Colonic mucosa (tissue), 4 donors: ENCODE measurements around the gene FAT4. TPM values are rescaled to one million over a fixed set of nuclear protein-coding genes. Genes with fewer than 3 reads are reported as not detected.

Experiments used
- DNase-seq: peaks from one replicate; pipeline ENCODE4 v3.0.0-alpha.2; 2020
- H3K27ac ChIP-seq: fragments of 200-600 bp; one replicate; pipeline ENCODE4 v1.8.0; 2021
- H3K27me3 ChIP-seq: fragments of 200-600 bp; one replicate; pipeline ENCODE4 v1.8.0; 2021
- H3K36me3 ChIP-seq: fragments of 200-600 bp; one replicate; pipeline ENCODE4 v1.8.0; 2021
- H3K4me1 ChIP-seq: fragments of 200-600 bp; one replicate; pipeline ENCODE4 v1.8.0; 2021; ENCODE audit warnings: mild to moderate bottlenecking
- H3K4me3 ChIP-seq: fragments of 200-600 bp; one replicate; pipeline ENCODE4 v1.8.0; 2021
- H3K9ac ChIP-seq, 2 donors: one replicate each; pipeline ENCODE4 v1.7.0; 2013; ENCODE audit warnings: control low read depth in 2 of 2, low read depth in 2 of 2, low read length in 2 of 2
- H3K9me3 ChIP-seq: fragments of 200-600 bp; one replicate; pipeline ENCODE4 v1.8.0; 2021
- CTCF ChIP-seq: fragments of 200-600 bp; IDR thresholded peaks from one replicate; pipeline ENCODE4 v1.8.0; 2022; ENCODE audit warnings: antibody characterized with exemption, mild to moderate bottlenecking
- intact Hi-C: fragments of 100-400 bp; cut with DNase I; formaldehyde crosslinking; loops from one replicate; pipeline ENCODE4 v1.14.1; 2022
- total RNA-seq, 2 donors: library from RNA; stranded (reverse); fragmentation: NEBNext Ultra II Directional in 1 of 2; extraction: Animal tissue kit (Norgen Biotek cat#: 25700) in 1 of 2; gene quantifications; one replicate each; pipeline ENCODE4 v1.2.1, GENCODE V29; 2021
- donor health status: healthy.
- donor health status: DM: no; HTN: no; CAD: no.
- donor health status: DM: no; HTN: no; CAD: no.

The FAT4 gene
- total RNA-seq, 2 donors from 2014 or later = 1.5 to 4.3 TPM

- no peak for TF ChIP-seq CTCF
- Histone ChIP-seq H3K9ac (no peak overlapping the region), H3K9me3 (no peaks in the 10 kb centered on the region), H3K36me3 (no peaks in the 10 kb centered on the region), H3K27me3 (peaks cover 14% of the 10 kb centered on the region), H3K4me1 (no peaks in the 10 kb centered on the region), H3K27ac (no peak overlapping the region), H3K4me3 (peak overlapping the region; percentile 62)
- DNase-seq = peak; percentile 22
- intact Hi-C loops = loop anchor here (10.0 kb wide), 1 partner anchor 1287 kb away; no protein-coding TSS in a partner anchor
Measured at GRCh38 chr4:125317525-125317877, 2.7 kb downstream of the FAT4 start.

- TF ChIP-seq CTCF = no peak
- intact Hi-C loops = loop anchor here (10.0 kb wide), 1 partner anchor 1285 kb away; no protein-coding TSS in a partner anchor
- Histone ChIP-seq H3K27ac (no peak overlapping the region), H3K9me3 (no peaks in the 10 kb centered on the region), H3K36me3 (no peaks in the 10 kb centered on the region), H3K4me3 (no peak overlapping the region), H3K4me1 (no peaks in the 10 kb centered on the region), H3K27me3 (peaks cover 14% of the 10 kb centered on the region), H3K9ac (no peak overlapping the region)
- no peak for DNase-seq
Measured at GRCh38 chr4:125319311-125319710, 4.6 kb downstream of the FAT4 start.

- no peak overlapping the region for H3K4me3 ChIP-seq
- DNase-seq = no peak
Measured at GRCh38 chr4:125321709-125322365, 7.1 kb downstream of the FAT4 start.

GRCh38 chr4:125322366-125322730 lies 7.6 kb downstream of the FAT4 start:
- no peaks in the 10 kb centered on the region for H3K36me3 ChIP-seq
- H3K9ac ChIP-seq = no peak overlapping the region
- no peak for DNase-seq
- H3K27me3 ChIP-seq = peaks cover 1% of the 10 kb centered on the region
- intact Hi-C loops = no loop called here
- H3K4me3 ChIP-seq = no peak overlapping the region
- no peak for TF ChIP-seq CTCF
- no peaks in the 10 kb centered on the region for H3K9me3 ChIP-seq
- no peak overlapping the region for H3K27ac ChIP-seq
- no peaks in the 10 kb centered on the region for H3K4me1 ChIP-seq

More at GRCh38 chr4:125321709-125322365, 7.1 kb downstream of the FAT4 start:
- Histone ChIP-seq H3K4me1 (no peaks in the 10 kb centered on the region), H3K9me3 (no peaks in the 10 kb centered on the region), H3K27me3 (peaks cover 6% of the 10 kb centered on the region), H3K27ac (no peak overlapping the region), H3K9ac (no peak overlapping the region), H3K36me3 (no peaks in the 10 kb centered on the region)
- no peak for TF ChIP-seq CTCF
- intact Hi-C loops = no loop called here

GRCh38 chr4:125323654-125324053 lies 8.9 kb downstream of the FAT4 start:
- no peak for TF ChIP-seq CTCF
- Histone ChIP-seq H3K27ac (no peak overlapping the region), H3K4me1 (no peaks in the 10 kb centered on the region), H3K4me3 (no peak overlapping the region), H3K9ac (no peak overlapping the region), H3K27me3 (no peaks in the 10 kb centered on the region), H3K36me3 (no peaks in the 10 kb centered on the region), H3K9me3 (no peaks in the 10 kb centered on the region)
- intact Hi-C loops = no loop called here
- DNase-seq = no peak
